GM12878 (cell line): Measurements from ENCODE around the gene APEX1. TPM values are rescaled to one million over a fixed set of nuclear protein-coding genes. Genes with fewer than 3 reads are reported as not detected.

Source experiments
- ATF7 ChIP-seq: fragments of 450-650 bp; IDR thresholded peaks from 2 replicates; pipeline ENCODE4 v1.6.1; 2016; ENCODE audit warnings: low read depth, mild to moderate bottlenecking
- CBFB ChIP-seq: IDR thresholded peaks from 2 replicates; pipeline ENCODE4 v1.6.1; 2016; ENCODE audit warnings: antibody characterized with exemption, low read depth
- E2F4 ChIP-seq: IDR thresholded peaks from 2 replicates; pipeline ENCODE4 v1.6.1; 2012; ENCODE audit warnings: low read depth, low read length, improper control_type of control experiment
- EZH2 ChIP-seq: IDR thresholded peaks from 2 replicates; pipeline ENCODE4 v1.6.1; 2012; ENCODE audit warnings: low read depth, mild to moderate bottlenecking, control low read depth, inconsistent platforms, low read length, borderline replicate concordance; ENCODE audit not compliant: control insufficient read depth
- GABPA ChIP-seq: IDR thresholded peaks from 2 replicates; pipeline ENCODE4 v1.6.1; 2014; ENCODE audit warnings: antibody characterized with exemption, low read depth, mild to moderate bottlenecking, inconsistent platforms
- KAT2A ChIP-seq: conservative IDR thresholded peaks from 2 replicates; pipeline ENCODE4 v1.6.1; 2011; ENCODE audit warnings: low read depth, low read length; ENCODE audit not compliant: control insufficient read depth
- KLF5 ChIP-seq: fragments of 450-650 bp; IDR thresholded peaks from 2 replicates; pipeline ENCODE4 v1.6.1; 2014; ENCODE audit warnings: mild to moderate bottlenecking; ENCODE audit not compliant: partially characterized antibody
- LARP7 ChIP-seq: fragments of 450-650 bp; IDR thresholded peaks from 2 replicates; pipeline ENCODE4 v1.6.1; 2017; ENCODE audit warnings: mild to moderate bottlenecking
- MAX ChIP-seq: IDR thresholded peaks from 2 replicates; pipeline ENCODE4 v1.6.1; 2012; ENCODE audit warnings: low read depth, low read length, improper control_type of control experiment
- NFIC ChIP-seq: IDR thresholded peaks from 2 replicates; pipeline ENCODE4 v1.6.1; 2012; ENCODE audit warnings: low read depth, mild to moderate bottlenecking, inconsistent platforms, low read length, moderate library complexity
- NR2C2 ChIP-seq: IDR thresholded peaks from 2 replicates; pipeline ENCODE4 v1.6.1; 2011; ENCODE audit warnings: borderline replicate concordance, low read depth; ENCODE audit not compliant: control insufficient read depth, insufficient read length
- NRF1 ChIP-seq: conservative IDR thresholded peaks from 2 replicates; pipeline ENCODE4 v1.6.1; 2011; ENCODE audit warnings: mild to moderate bottlenecking, low read depth, low read length, improper control_type of control experiment
- PBX3 ChIP-seq: IDR thresholded peaks from 2 replicates; pipeline ENCODE4 v1.6.1; 2011; ENCODE audit warnings: mild to moderate bottlenecking, low read depth, low read length, moderate library complexity; ENCODE audit not compliant: insufficient replicate concordance
- POLR2AphosphoS5 ChIP-seq: IDR thresholded peaks from 2 replicates; pipeline ENCODE4 v1.6.1; 2011; ENCODE audit warnings: mild to moderate bottlenecking, low read length, inconsistent platforms
- SMC3 ChIP-seq: IDR thresholded peaks from 2 replicates; pipeline ENCODE4 v1.6.1; 2011; ENCODE audit warnings: low read length, improper control_type of control experiment, borderline replicate concordance
- SP1 ChIP-seq: IDR thresholded peaks from one replicate; pipeline ENCODE4 v1.6.1; 2011; ENCODE audit warnings: low read depth, low read length
- TCF3 ChIP-seq: IDR thresholded peaks from 2 replicates; pipeline ENCODE4 v1.6.1; 2012; ENCODE audit warnings: low read depth, mild to moderate bottlenecking, low read length, borderline replicate concordance; ENCODE audit not compliant: insufficient read depth
- ZBTB11 ChIP-seq: fragments of 450-650 bp; formaldehyde crosslinking; IDR thresholded peaks from 2 replicates; pipeline ENCODE4 v1.5.0; 2022; ENCODE audit warnings: mild to moderate bottlenecking, missing genetic modification characterization
- ZNF24 ChIP-seq: fragments of 450-650 bp; IDR thresholded peaks from 2 replicates; pipeline ENCODE4 v1.6.1; 2017; ENCODE audit warnings: antibody characterized with exemption, mild to moderate bottlenecking
- ZNF687 ChIP-seq: fragments of 450-650 bp; IDR thresholded peaks from 2 replicates; pipeline ENCODE4 v1.6.1; 2017; ENCODE audit warnings: mild to moderate bottlenecking, moderate library complexity
- ZSCAN29 ChIP-seq: fragments of 450-650 bp; IDR thresholded peaks from 2 replicates; pipeline ENCODE4 v1.6.1; 2017; ENCODE audit warnings: mild to moderate bottlenecking, moderate library complexity
- polyA plus RNA-seq, 11 experiments: library from polyadenylated mRNA; depleted of rRNA in 4 of 11; unstranded in 6 of 11; stranded (reverse) in 5 of 11; fragments of >200 nt; fragmentation: Nextera tagmentation in 4 of 11; fragmentation: Illumina TruSeq in 1 of 11; extraction: Ambion mirVana in 4 of 11; extraction: Trizol in 1 of 11; gene quantifications; 1 replicate in 1 of 11; 2 replicates in 10 of 11; pipeline versions ENCODE4 v1.2.1 to v1.2.3, GENCODE V29; 2011 to 2016; ENCODE audit warnings: inconsistent platforms in 2 of 11, missing spikeins in 2 of 11, low read depth in 1 of 11
- total RNA-seq, 4 experiments: library from RNA; depleted of rRNA in 3 of 4; stranded (reverse); fragments of >200 nt in 3 of 4; fragmentation: Illumina TruSeq in 1 of 4; extraction: Trizol in 1 of 4; gene quantifications; 2 replicates each; pipeline versions ENCODE4 v1.2.1 to v1.2.3, GENCODE V29; 2013 to 2021

The APEX1 gene
- total and polyA plus RNA-seq, 10 of the 15 experiments (the other 5 are each of a cell fraction or from before 2014, with no cell fraction given): 115 to 407 (median 300) TPM

GRCh38 chr14:20469242-20469889 is 14.3 kb downstream of the APEX1 start, which contains the start of gene PNP (continued):
- TF ChIP-seq ZBTB11 (no peak), MAX (no peak), E2F4 (0 out of 2 replicates have a peak, but pooled peaks have one; percentile 18), ZNF687 (no peak), EZH2 (no peak), NFIC (no peak), GABPA (no peak), ZSCAN29 (no peak), TCF3 (peak; percentile 82; the same call in 1 of the 2 replicates), NR2C2 (no peak), CBFB (peak; percentile 91), SMC3 (no peak), ZNF24 (no peak), KAT2A (no peak), KLF5 (peak; percentile 55), LARP7 (peak; percentile 82), PBX3 (no peak), NRF1 (no peak), POLR2AphosphoS5 (peak; percentile 99), ATF7 (no peak), SP1 (peak; percentile 63)
